H9 (cell line): ENCODE measurements around the gene CIART. TPM values are rescaled to one million over a fixed set of nuclear protein-coding genes. Genes with fewer than 3 reads are reported as not detected.
A peak's percentile ranks its signal among the peaks of the same experiment; 100 is the strongest.

Experiments used
- DNase-seq: peaks from one replicate; pipeline ENCODE4 v3.0.0-alpha.2; 2017
- H2AFZ ChIP-seq: one replicate; pipeline ENCODE4 v1.6.1; 2013; ENCODE audit warnings: mild to moderate bottlenecking, low read length, control low read depth, moderate library complexity
- H2AK5ac ChIP-seq: 2 replicates; pipeline ENCODE4 v1.6.1; 2013; ENCODE audit warnings: low read length, control low read depth, mixed read lengths; ENCODE audit not compliant: insufficient read length
- H2BK120ac ChIP-seq: one replicate; pipeline ENCODE4 v1.6.1; 2013; ENCODE audit warnings: low read depth, mild to moderate bottlenecking, low read length, control low read depth, inconsistent platforms; ENCODE audit not compliant: poor library complexity, severe bottlenecking
- H2BK12ac ChIP-seq: 2 replicates; pipeline ENCODE4 v1.6.1; 2013; ENCODE audit warnings: low read length, control low read depth, mixed read lengths, low read depth; ENCODE audit not compliant: insufficient read length
- H2BK15ac ChIP-seq: 2 replicates; pipeline ENCODE4 v1.6.1; 2013; ENCODE audit warnings: low read depth, low read length, control low read depth
- H2BK20ac ChIP-seq: one replicate; pipeline ENCODE4 v1.6.1; 2013; ENCODE audit warnings: low read depth, mild to moderate bottlenecking, low read length, control low read depth, inconsistent platforms; ENCODE audit not compliant: poor library complexity, severe bottlenecking
- H2BK5ac ChIP-seq: 2 replicates; pipeline ENCODE4 v1.6.1; 2013; ENCODE audit warnings: low read length, control low read depth, mixed read lengths; ENCODE audit not compliant: insufficient read length
- H3K14ac ChIP-seq: 2 replicates; pipeline ENCODE4 v1.6.1; 2013; ENCODE audit warnings: low read length, control low read depth; ENCODE audit not compliant: insufficient read depth
- H3K18ac ChIP-seq: 2 replicates; pipeline ENCODE4 v1.6.1; 2013; ENCODE audit warnings: low read depth, mild to moderate bottlenecking, mixed read lengths, low read length, control low read depth; ENCODE audit not compliant: insufficient read length
- H3K23ac ChIP-seq: 2 replicates; pipeline ENCODE4 v1.6.1; 2013; ENCODE audit warnings: low read length, control low read depth, mixed read lengths, low read depth; ENCODE audit not compliant: insufficient read length
- H3K23me2 ChIP-seq: 2 replicates; pipeline ENCODE4 v1.6.1; 2013; ENCODE audit warnings: low read depth, mild to moderate bottlenecking, mixed read lengths, low read length, control low read depth; ENCODE audit not compliant: insufficient read length, poor library complexity, severe bottlenecking
- H3K27ac ChIP-seq: 2 replicates; pipeline ENCODE4 v1.5.1; 2013; ENCODE audit warnings: low read length, control low read depth, mixed read lengths, low read depth; ENCODE audit not compliant: insufficient read length
- H3K27me3 ChIP-seq: 2 replicates; pipeline ENCODE4 v1.6.1; 2013; ENCODE audit warnings: low read length, control low read depth, inconsistent platforms; ENCODE audit not compliant: insufficient read depth
- H3K4ac ChIP-seq: 2 replicates; pipeline ENCODE4 v1.6.1; 2013; ENCODE audit warnings: low read depth, mild to moderate bottlenecking, control low read depth, inconsistent platforms, low read length, moderate library complexity
- H3K4me1 ChIP-seq: 2 replicates; pipeline ENCODE4 v1.6.1; 2013; ENCODE audit warnings: low read length, control low read depth, inconsistent platforms; ENCODE audit not compliant: insufficient read depth
- H3K4me2 ChIP-seq: 2 replicates; pipeline ENCODE4 v1.6.1; 2013; ENCODE audit warnings: low read length, control low read depth, mixed read lengths; ENCODE audit not compliant: insufficient read length, insufficient read depth
- H3K56ac ChIP-seq: 2 replicates; pipeline ENCODE4 v1.6.1; 2013; ENCODE audit warnings: low read depth, mild to moderate bottlenecking, mixed read lengths, low read length, control low read depth; ENCODE audit not compliant: insufficient read length
- H3K79me1 ChIP-seq: 2 replicates; pipeline ENCODE4 v1.6.1; 2013; ENCODE audit warnings: low read depth, mild to moderate bottlenecking, moderate library complexity, low read length, control low read depth, inconsistent platforms; ENCODE audit not compliant: insufficient read depth, poor library complexity, severe bottlenecking
- H3K79me2 ChIP-seq: 2 replicates; pipeline ENCODE4 v1.6.1; 2013; ENCODE audit warnings: low read length, control low read depth, inconsistent platforms; ENCODE audit not compliant: insufficient read depth
- H3K9ac ChIP-seq: 2 replicates; pipeline ENCODE4 v1.6.1; 2013; ENCODE audit warnings: low read length, control low read depth, mixed read lengths; ENCODE audit not compliant: insufficient read length; ENCODE audit errors: extremely low read depth
- H3K9me3 ChIP-seq: one replicate; pipeline ENCODE4 v1.6.1; 2013; ENCODE audit warnings: low read depth, low read length, inconsistent platforms; ENCODE audit not compliant: control insufficient read depth
- H3T11ph ChIP-seq: one replicate; pipeline ENCODE4 v1.6.1; 2013; ENCODE audit warnings: mild to moderate bottlenecking, low read length, control low read depth, inconsistent platforms
- H4K20me1 ChIP-seq: one replicate; pipeline ENCODE4 v1.6.1; 2013; ENCODE audit not compliant: control insufficient read depth, insufficient read length, insufficient read depth
- H4K5ac ChIP-seq: 2 replicates; pipeline ENCODE4 v1.6.1; 2013; ENCODE audit warnings: low read depth, mild to moderate bottlenecking, mixed read lengths, low read length, control low read depth; ENCODE audit not compliant: insufficient read length
- H4K8ac ChIP-seq: replicated peaks from 2 replicates; pipeline ENCODE4 v1.6.1; 2013; ENCODE audit warnings: low read length, control low read depth, mixed read lengths, low read depth; ENCODE audit not compliant: insufficient read length
- H4K91ac ChIP-seq: 2 replicates; pipeline ENCODE4 v1.6.1; 2013; ENCODE audit warnings: low read depth, mild to moderate bottlenecking, moderate library complexity, mixed read lengths, low read length, control low read depth; ENCODE audit not compliant: insufficient read length
- H3K27ac Mint-ChIP-seq, 3 experiments: 2 replicates in 2 of 3; 3 replicates in 1 of 3; pipeline ENCODE4 v1.8.0; 2020 to 2021; ENCODE audit warnings: mixed read lengths in 3 of 3, mild to moderate bottlenecking in 1 of 3, moderate library complexity in 1 of 3
- H3K27me3 Mint-ChIP-seq: 2 replicates; pipeline ENCODE4 v1.8.0; 2021; ENCODE audit warnings: low read depth, mild to moderate bottlenecking, moderate library complexity, mixed read lengths
- H3K36me3 Mint-ChIP-seq, 3 experiments: 2 replicates in 2 of 3; 3 replicates in 1 of 3; pipeline ENCODE4 v1.8.0; 2020 to 2021; ENCODE audit warnings: low read depth in 3 of 3, mixed read lengths in 3 of 3; ENCODE audit not compliant: insufficient read depth in 1 of 3
- H3K4me1 Mint-ChIP-seq, 2 experiments: 2 replicates each; pipeline ENCODE4 v1.8.0; 2020; ENCODE audit warnings: mixed read lengths in 2 of 2
- H3K4me3 Mint-ChIP-seq, 2 experiments: 2 replicates in 1 of 2; 3 replicates in 1 of 2; pipeline ENCODE4 v1.8.0; 2020 to 2021; ENCODE audit warnings: mild to moderate bottlenecking in 2 of 2, mixed read lengths in 2 of 2, moderate library complexity in 1 of 2
- H3K9me3 Mint-ChIP-seq, 2 experiments: 2 replicates in 1 of 2; 3 replicates in 1 of 2; pipeline ENCODE4 v1.8.0; 2020; ENCODE audit warnings: mild to moderate bottlenecking in 2 of 2, mixed read lengths in 2 of 2, moderate library complexity in 1 of 2
- WGBS: extraction: QIAGEN DNeasy Blood & Tissue Kit; methylation state at CpG from one replicate; pipeline ENCODE4 v1.1.7; 2013; ENCODE audit warnings: missing lambda C conversion rate, low lambda C conversion rate, mixed read lengths; ENCODE audit not compliant: insufficient read length; ENCODE audit errors: extremely low coverage; 5-methylcytosine and 5-hydroxymethylcytosine counted together
- total RNA-seq: library from RNA; stranded (reverse); gene quantifications from 2 replicates; pipeline ENCODE4 v1.2.1, GENCODE V29; 2021
- TF ChIP-seq, protein P1 (sequence below): fragments of 200-600 bp; sonication (generic); conservative IDR thresholded peaks from 3 replicates; pipeline ENCODE4 v1.8.0; 2021; ENCODE audit warnings: antibody characterized with exemption, mild to moderate bottlenecking

CIART gene
- total RNA-seq, 1 experiment from 2014 or later = 15.6 TPM

GRCh38 chr1:150320667-150320978, 38.3 kb downstream of the CIART start:
- Histone ChIP-seq H3K23me2 (no peaks in the 10 kb centered on the region), H3K56ac (no peak overlapping the region), H2AK5ac (no peak overlapping the region), H3K79me2 (peaks cover 13% of the 10 kb centered on the region; the same call in 1 of the 2 replicates), H3K27me3 (no peaks in the 10 kb centered on the region), H2BK5ac (no peak overlapping the region), H4K5ac (no peak overlapping the region), H2AFZ (no peak overlapping the region), H2BK15ac (no peak overlapping the region), H4K91ac (no peak overlapping the region), H4K20me1 (no peaks in the 10 kb centered on the region), H3K23ac (no peak overlapping the region), H2BK12ac (no peak overlapping the region), H3K27ac (no peak overlapping the region), H3K4me2 (no peak overlapping the region), H3K4me1 (no peaks in the 10 kb centered on the region), H4K8ac (no peak overlapping the region), H3K79me1 (no peaks in the 10 kb centered on the region), H3K14ac (no peak overlapping the region), H3T11ph (no peak overlapping the region), H3K4ac (no peak overlapping the region), H3K18ac (no peak overlapping the region), H3K9me3 (no peaks in the 10 kb centered on the region), H2BK20ac (no peak overlapping the region), H3K9ac (no peak overlapping the region), H2BK120ac (no peak overlapping the region)
- 0 out of 7 replicates have a peak overlapping the region, but pooled peaks of 1 of the 3 experiments have one; percentile 99 for H3K27ac Mint-ChIP-seq
- peaks cover 8 to 20% (median 20%) of the 10 kb centered on the region in 3 experiments; a peak in 6 of 7 replicates for H3K36me3 Mint-ChIP-seq
- TF ChIP-seq, protein P1, sequence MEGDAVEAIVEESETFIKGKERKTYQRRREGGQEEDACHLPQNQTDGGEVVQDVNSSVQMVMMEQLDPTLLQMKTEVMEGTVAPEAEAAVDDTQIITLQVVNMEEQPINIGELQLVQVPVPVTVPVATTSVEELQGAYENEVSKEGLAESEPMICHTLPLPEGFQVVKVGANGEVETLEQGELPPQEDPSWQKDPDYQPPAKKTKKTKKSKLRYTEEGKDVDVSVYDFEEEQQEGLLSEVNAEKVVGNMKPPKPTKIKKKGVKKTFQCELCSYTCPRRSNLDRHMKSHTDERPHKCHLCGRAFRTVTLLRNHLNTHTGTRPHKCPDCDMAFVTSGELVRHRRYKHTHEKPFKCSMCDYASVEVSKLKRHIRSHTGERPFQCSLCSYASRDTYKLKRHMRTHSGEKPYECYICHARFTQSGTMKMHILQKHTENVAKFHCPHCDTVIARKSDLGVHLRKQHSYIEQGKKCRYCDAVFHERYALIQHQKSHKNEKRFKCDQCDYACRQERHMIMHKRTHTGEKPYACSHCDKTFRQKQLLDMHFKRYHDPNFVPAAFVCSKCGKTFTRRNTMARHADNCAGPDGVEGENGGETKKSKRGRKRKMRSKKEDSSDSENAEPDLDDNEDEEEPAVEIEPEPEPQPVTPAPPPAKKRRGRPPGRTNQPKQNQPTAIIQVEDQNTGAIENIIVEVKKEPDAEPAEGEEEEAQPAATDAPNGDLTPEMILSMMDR = no peak
- no peak for DNase-seq
- no peaks in the 10 kb centered on the region for H3K27me3 Mint-ChIP-seq
- no peaks in the 10 kb centered on the region for H3K9me3 Mint-ChIP-seq
- H3K4me3 Mint-ChIP-seq = peak overlapping the region; percentile 99 to 100
- WGBS = no CpG with 5 or more reads among the region's 8 CpGs
- H3K4me1 Mint-ChIP-seq = peaks cover 4 to 5% of the 10 kb centered on the region in 2 experiments; a peak in 2 of 4 replicates
